GM18868 (cell line): Measurements from ENCODE around the gene RAP1GDS1.
A peak's percentile ranks its signal among the peaks of the same experiment; 100 is the strongest.
"Not testable (repeated sequence)": the region's sequence is repeated elsewhere in the genome, so short reads cannot be mapped to it uniquely, and the experiment has no call there.

Source experiments
- ATAC-seq: cut with Tn5 transposase; IDR thresholded peaks from one replicate; pipeline ENCODE4 v1.9.1; 2021; ENCODE audit warnings: mild to moderate bottlenecking, moderate library complexity; ENCODE audit not compliant: unreplicated experiment

RAP1GDS1 gene

GRCh38 chr4:98285676-98286075, 24.5 kb downstream of the RAP1GDS1 start:
- ATAC-seq: no peak

DNA sequence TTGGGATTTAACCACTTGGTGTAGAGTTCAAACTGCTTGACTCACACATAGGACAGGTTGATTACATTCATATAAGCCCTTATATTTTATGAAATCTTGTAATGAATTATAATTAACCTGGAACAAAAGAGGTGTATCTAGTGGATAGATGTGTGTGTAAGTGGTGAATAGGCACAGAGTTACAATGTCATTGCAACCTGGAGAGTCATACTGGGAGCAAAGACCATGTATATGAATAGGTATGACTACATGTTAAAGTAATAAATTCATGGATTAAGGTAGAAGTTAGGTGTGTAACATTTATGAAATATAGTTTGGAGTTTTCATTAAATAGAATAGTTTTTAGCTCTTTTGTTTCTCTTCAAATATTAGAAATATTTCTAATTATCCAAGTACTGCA, 26.1 kb downstream of the RAP1GDS1 start:
- no peak for ATAC-seq

GRCh38 chr4:98288671-98289070, 27.5 kb downstream of the RAP1GDS1 start:
- ATAC-seq: not testable (repeated sequence)

GRCh38 chr4:98289375-98289774, 28.2 kb downstream of the RAP1GDS1 start:
- ATAC-seq: peak; percentile 64

DNA sequence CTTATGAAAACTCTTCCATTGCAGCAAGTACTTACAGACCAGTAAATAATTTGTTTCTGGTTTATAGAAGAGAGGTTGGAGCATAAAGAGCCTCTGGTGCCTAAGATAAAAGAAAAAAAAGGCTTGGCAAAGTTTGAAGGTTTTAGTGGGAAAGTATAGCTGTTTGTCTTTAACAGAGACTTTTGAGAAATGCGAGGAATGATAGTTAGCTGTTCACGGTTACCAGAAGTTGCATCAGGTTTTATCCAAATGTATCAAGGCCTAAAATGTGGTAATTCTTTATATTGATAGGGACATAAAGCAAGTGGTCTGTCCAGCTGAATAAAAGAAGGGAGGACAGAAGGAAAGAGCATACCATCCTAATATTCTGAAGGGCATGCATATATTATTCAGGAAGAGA, 29.3 kb downstream of the RAP1GDS1 start:
- no peak for ATAC-seq

DNA sequence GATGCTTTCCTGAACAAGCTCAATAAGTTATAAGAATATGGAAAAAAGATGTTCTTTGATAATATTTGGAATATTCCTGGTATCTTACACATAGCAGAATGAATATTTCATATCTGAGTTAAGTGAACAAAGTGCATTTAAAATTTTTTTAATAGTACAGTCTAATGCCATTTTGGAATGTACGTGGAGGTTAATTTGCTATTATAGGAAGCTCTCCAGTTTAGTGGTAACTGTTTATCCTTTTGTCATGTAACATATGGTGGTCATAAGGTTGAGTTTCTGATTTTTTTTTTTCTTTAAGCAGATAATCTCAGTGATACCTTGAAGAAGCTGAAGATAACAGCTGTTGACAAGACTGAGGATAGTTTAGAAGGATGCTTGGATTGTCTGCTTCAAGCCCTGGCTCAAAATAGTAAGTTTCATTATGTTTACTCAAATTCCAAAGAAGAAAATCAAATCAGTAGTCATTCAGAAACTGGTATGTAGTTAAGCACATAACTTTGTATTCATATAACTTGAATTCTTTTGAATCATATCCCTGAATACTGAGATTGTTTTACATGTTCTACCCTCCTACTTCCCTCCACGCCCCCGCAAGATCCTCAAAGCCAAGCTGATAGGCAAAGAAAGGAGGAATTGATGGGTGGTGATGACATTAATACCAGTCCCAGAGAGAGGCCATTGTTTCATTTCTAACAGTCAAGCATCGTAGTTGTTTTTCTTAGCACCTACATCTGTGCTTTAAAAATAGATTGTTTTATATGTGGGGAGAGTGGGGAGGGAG, 32.1 kb downstream of the RAP1GDS1 start:
- no peak for ATAC-seq

DNA sequence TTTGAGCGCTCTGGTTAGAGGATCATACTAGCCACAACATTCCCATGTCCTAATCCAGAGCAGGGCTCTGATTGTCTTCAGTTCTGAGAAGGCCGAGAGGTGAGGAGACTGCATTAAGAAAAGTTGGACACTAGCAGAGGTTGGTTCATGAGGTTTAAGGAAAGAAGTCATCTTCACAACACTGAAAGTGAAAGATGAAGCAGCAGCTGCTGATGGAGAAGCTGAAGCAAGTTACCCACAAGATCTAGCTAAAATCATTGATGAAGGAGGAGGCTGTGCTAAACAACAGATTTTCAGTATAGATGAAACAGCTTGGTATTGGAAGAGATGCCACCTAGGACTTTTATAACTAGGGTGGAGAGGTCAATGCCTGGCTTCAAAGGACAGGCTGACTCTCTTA, 36.8 kb downstream of the RAP1GDS1 start:
- no peak for ATAC-seq

DNA sequence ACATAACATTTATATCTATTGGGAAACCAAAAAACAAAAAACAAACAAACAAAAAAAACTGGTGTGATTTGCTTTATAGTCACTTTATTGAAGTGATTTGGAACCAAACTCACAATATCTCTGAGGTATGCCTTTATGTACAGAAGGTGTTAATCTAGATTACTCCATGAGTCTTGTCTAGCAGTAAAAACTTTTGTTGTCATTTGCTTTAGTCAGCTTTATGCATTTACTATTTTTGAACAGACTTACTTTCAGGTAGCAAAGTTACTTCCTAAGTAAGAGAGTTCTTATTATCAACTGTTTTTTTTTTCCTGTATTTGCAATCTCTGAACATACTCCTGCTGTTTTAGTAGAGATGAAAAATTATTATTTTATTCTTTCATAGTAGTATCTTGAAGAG, 39.5 kb downstream of the RAP1GDS1 start:
- no peak for ATAC-seq

DNA sequence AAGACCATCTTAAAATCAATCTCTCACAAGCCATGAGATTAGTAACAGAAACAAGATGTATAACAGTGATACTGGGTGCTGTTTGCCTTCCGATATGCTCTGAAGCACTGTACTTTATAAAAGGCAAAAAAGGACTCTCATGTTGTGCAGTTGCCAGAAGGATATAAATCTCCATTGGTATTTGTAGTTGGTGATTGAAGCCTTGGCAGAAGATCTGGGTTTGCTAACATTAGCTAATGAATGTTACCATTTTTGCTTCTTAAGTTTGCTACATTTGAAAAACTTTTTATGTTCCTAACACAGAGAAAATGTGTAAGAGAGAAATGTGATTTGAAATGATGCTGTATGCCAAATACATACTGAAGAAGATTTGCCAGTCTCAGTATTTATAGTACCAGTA, 44.4 kb downstream of the RAP1GDS1 start:
- ATAC-seq: no peak

DNA sequence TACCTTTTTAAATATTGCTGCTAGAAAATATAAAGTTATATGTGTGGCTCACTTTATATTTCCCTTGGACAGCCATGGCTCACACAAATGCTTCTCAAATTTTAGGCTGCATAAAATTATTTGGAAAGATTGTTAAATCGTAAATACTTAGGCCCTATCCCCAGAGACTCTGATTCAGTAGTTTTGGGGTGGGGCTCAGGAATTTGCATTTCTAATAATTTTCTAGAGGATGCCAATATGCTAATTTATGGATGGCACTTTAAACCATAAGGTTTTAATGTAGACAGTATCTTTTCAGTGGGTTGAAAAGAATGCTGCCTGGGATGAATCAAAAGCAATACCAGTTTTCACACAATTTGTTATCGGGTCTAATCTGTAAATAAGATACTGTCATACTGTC, 49.7 kb downstream of the RAP1GDS1 start:
- ATAC-seq: no peak

- ATAC-seq: no peak
Observed at GRCh38 chr4:98311656-98312055, 50.5 kb downstream of the RAP1GDS1 start.

- no peak for ATAC-seq
Observed at GRCh38 chr4:98314791-98315565, 53.8 kb downstream of the RAP1GDS1 start.

DNA sequence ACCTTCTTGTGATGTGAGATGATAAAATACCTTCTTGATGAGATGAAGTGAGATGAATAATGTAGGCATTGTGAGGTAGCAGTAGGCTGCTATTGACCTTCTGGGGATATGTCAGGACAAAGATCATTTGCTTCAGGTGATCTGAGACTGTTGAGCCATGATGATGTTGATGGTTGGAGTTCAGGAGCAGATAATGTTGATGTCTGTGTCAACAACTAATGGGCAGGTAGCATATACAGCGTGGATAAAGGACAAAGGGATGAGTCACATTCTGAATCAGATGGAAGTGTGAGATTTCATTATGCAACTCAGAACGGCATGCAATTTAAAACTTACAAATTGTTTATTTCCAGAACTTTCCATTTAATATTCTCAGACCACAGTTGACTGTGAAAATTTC, 57.3 kb downstream of the RAP1GDS1 start:
- no peak for ATAC-seq

DNA sequence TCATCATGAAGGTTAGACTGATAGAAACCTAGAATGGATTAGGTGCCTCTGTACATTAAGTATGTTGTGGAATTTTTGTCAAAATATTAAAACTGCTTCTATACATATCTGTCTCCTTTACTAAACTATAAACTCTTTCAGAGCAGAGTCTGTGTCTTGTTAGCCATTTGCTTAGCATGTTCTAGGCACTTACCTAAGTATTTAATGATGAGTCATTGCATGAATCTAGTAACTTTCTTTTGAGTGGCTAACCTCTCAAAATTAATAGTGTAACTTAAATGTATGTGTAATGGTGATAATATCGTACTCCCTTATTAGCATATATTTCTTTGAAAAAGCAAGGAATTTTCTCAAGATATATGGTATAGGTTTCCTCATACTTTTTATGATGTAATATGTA, 57.8 kb downstream of the RAP1GDS1 start:
- no peak for ATAC-seq

GRCh38 chr4:98326168-98326567, 65.0 kb downstream of the RAP1GDS1 start:
- no peak for ATAC-seq

DNA sequence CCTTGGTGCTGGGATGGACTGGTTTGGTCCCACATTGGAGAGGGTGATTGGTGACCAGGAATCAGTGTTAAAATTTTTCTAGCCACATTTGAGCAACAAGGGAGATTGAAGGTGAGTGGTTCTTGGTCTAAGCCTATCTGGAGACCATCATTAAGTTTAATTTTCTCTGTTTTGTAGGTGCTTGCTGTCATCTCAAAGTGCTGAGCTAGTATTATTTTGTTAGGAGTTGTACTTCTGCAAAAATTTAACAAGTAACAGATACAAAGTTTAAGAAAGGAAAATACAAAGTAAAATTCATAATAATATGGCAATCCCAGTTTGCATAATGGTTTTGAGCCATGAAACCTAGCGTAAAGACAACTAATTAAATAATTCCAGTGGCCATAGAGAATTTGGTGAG, 66.5 kb downstream of the RAP1GDS1 start:
- ATAC-seq: no peak

DNA sequence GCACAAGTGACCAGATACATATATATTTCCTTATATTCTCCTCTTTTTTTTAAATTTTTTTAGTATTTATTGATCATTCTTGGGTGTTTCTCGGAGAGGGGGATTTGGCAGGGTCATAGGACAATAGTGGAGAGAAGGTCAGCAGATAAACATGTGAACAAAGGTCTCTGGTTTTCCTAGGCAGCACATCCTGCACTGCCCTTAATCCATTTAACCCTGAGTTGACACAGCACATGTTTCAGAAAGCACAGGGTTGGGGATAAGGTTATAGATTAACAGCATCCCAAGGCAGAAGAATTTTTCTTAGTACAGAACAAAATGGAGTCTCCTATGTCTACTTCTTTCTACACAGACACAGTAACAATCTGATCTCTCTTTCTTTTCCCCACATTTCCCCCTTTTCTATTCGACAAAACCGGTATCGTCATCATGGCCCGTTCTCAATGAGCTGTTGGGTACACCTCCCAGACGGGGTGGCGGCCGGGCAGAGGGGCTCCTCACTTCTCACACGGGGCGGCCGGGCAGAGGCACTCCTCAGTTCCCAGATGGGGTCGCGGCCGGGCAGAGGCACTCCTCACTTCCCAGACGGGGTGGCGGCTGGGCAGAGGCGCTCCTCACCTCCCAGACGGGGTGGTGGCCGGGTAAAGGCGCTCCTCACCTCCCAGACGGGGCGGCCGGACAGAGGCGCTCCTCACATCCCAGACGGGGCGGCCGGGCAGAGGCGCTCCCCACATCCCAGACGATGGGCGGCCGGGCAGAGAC, 68.9 kb downstream of the RAP1GDS1 start:
- not testable (repeated sequence) for ATAC-seq

- no peak for ATAC-seq
Observed at GRCh38 chr4:98332017-98332416, 70.8 kb downstream of the RAP1GDS1 start.

DNA sequence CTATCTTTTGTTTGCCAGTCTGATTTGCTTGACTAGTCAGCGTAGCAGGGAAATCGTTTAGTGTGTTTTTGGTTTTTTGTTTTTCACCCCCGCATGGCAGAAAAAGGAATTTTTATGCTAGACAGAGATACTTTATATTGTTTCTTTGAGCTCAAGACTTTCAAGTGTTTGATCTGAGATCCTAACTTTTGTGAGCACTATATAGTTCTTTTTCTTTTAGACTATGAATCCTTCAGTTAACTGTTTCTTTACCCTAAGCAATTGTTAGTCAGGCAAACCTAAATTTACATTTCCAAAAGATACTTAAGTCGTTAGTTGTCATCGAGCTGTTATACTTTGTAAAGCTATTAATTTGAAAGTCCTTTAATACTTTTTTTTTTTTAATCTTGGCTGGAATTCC, 73.3 kb downstream of the RAP1GDS1 start:
- no peak for ATAC-seq

- no peak for ATAC-seq
Observed at GRCh38 chr4:98338761-98339438, 77.7 kb downstream of the RAP1GDS1 start.

GRCh38 chr4:98341309-98341708, 80.1 kb downstream of the RAP1GDS1 start:
- ATAC-seq: no peak
